Esophagus squamous epithelium (tissue), 4 donors: ENCODE measurements around the gene MOB2.

ENCODE experiments used
- POLR2A ChIP-seq, 4 donors: fragments of 450-650 bp; IDR thresholded peaks; one replicate each; pipeline ENCODE4 v1.6.1; 2017; ENCODE audit warnings: antibody characterized with exemption in 4 of 4, mild to moderate bottlenecking in 4 of 4, moderate library complexity in 3 of 4
- TF ChIP-seq, protein P1 (sequence below), 6 experiments: fragments of 450-650 bp in 4 of 6; fragments of 200-600 bp in 2 of 6; sonication (generic) in 2 of 6; IDR thresholded peaks; one replicate each; pipeline ENCODE4 v1.5.1; 2016 to 2019; ENCODE audit warnings: antibody characterized with exemption in 6 of 6, mild to moderate bottlenecking in 4 of 6, moderate library complexity in 4 of 6

DNA sequence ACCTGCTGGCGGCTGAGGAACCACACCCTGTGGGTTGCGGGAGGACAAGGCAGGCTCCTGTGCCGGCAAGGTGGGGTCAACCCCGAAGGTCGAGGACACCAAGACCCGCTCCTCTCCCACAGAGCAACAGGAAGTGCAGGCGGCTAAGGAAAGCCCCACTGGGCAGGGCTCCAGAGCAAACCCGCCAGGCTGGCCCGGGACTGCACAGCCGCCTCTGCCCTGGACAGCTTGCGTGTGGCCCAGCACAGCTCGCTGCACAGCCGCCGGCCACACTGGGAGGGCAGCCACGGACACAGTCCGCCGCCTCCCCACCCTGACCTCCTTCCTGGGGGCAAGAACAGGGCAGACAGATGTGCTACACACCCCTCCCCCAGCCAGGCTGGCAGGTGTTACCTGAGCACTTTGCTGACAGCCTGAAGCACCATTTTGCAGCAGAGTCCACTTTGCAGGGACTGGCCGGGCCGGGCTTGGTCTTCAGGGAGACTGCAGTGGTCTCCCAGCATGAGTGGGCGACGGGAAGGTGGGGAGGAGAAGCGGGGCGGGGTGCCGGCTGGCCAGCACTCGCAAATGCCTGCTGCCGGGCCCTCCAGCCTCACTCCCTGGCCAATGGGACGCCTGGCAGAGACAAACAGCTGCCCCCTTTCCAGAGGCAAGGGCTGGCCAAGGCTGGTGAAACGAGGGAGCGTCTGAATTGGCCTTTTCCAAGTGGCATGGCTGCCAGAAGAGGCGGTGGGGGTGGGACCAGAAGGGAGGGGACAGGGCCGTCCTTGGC, at the start of gene MOB2:
- TF ChIP-seq, protein P1, sequence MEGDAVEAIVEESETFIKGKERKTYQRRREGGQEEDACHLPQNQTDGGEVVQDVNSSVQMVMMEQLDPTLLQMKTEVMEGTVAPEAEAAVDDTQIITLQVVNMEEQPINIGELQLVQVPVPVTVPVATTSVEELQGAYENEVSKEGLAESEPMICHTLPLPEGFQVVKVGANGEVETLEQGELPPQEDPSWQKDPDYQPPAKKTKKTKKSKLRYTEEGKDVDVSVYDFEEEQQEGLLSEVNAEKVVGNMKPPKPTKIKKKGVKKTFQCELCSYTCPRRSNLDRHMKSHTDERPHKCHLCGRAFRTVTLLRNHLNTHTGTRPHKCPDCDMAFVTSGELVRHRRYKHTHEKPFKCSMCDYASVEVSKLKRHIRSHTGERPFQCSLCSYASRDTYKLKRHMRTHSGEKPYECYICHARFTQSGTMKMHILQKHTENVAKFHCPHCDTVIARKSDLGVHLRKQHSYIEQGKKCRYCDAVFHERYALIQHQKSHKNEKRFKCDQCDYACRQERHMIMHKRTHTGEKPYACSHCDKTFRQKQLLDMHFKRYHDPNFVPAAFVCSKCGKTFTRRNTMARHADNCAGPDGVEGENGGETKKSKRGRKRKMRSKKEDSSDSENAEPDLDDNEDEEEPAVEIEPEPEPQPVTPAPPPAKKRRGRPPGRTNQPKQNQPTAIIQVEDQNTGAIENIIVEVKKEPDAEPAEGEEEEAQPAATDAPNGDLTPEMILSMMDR (IDR thresholded peaks at IDR 0.05), result no peak
- TF ChIP-seq POLR2A (IDR thresholded peaks at IDR 0.05), result no peak
